CD14-positive monocyte (primary cell): ENCODE measurements around the gene TNFAIP8L3. TPM values are rescaled to one million over a fixed set of nuclear protein-coding genes. Genes with fewer than 3 reads are reported as not detected.

Experiments
- DNase-seq, 3 donors: peaks; one replicate each; pipeline ENCODE4 v3.0.0-alpha.2; 2011 to 2022
- H2AFZ ChIP-seq: 2 replicates; pipeline ENCODE4 v1.6.0; 2012; ENCODE audit warnings: mild to moderate bottlenecking, low read depth, low read length, inconsistent platforms; ENCODE audit not compliant: insufficient read depth, poor library complexity, severe bottlenecking
- H3K27ac ChIP-seq, 2 donors: 1 replicate in 1 of 2; 2 replicates in 1 of 2; pipeline ENCODE4 v1.5.1; 2012 to 2013; ENCODE audit warnings: low read length in 2 of 2, control low read depth in 1 of 2, inconsistent platforms in 1 of 2, low read depth in 1 of 2, mild to moderate bottlenecking in 1 of 2
- H3K27me3 ChIP-seq, 2 donors: one replicate each; pipeline versions ENCODE4 v1.6.0 to v1.6.1; 2011 to 2013; ENCODE audit warnings: low read length in 2 of 2; ENCODE audit not compliant: control insufficient read depth in 2 of 2, insufficient read depth in 2 of 2
- H3K36me3 ChIP-seq, 2 donors: replicated peaks in 1 of 2; 1 replicate in 1 of 2; 2 replicates in 1 of 2; pipeline versions ENCODE4 v1.5.1 to v1.6.1; 2012 to 2013; ENCODE audit warnings: low read length in 2 of 2, control low read depth in 1 of 2, inconsistent platforms in 1 of 2, mild to moderate bottlenecking in 1 of 2; ENCODE audit not compliant: insufficient read depth in 2 of 2, control insufficient read depth in 1 of 2
- H3K4me1 ChIP-seq, 2 donors: 1 replicate in 1 of 2; 2 replicates in 1 of 2; pipeline versions ENCODE4 v1.5.1 to v1.6.1; 2012 to 2013; ENCODE audit warnings: low read length in 2 of 2, control low read depth in 1 of 2, inconsistent platforms in 1 of 2, mild to moderate bottlenecking in 1 of 2, moderate library complexity in 1 of 2; ENCODE audit not compliant: insufficient read depth in 2 of 2, control insufficient read depth in 1 of 2
- H3K4me2 ChIP-seq: replicated peaks from 2 replicates; pipeline ENCODE3; 2012; ENCODE audit warnings: low read length, moderate library complexity, mild to moderate bottlenecking; ENCODE audit not compliant: poor library complexity, severe bottlenecking; ENCODE audit errors: extremely low read depth
- H3K4me3 ChIP-seq, 3 experiments: fragments of 200-600 bp in 1 of 3; sonication (generic) in 1 of 3; replicated peaks in 1 of 3; 1 replicate in 2 of 3; 2 replicates in 1 of 3; pipeline ENCODE4 v1.5.1; 2011 to 2013; ENCODE audit warnings: low read length in 3 of 3, mild to moderate bottlenecking in 3 of 3, control low read depth in 2 of 3, low read depth in 2 of 3, inconsistent platforms in 1 of 3, moderate library complexity in 1 of 3
- H3K79me2 ChIP-seq: 2 replicates; pipeline ENCODE4 v1.6.0; 2012; ENCODE audit warnings: mild to moderate bottlenecking, control low read depth, inconsistent platforms, low read length, moderate library complexity; ENCODE audit not compliant: insufficient read depth
- H3K9ac ChIP-seq: 2 replicates; pipeline ENCODE4 v1.6.0; 2017; ENCODE audit warnings: low read length, mild to moderate bottlenecking; ENCODE audit not compliant: insufficient read depth, poor library complexity, severe bottlenecking
- H3K9me3 ChIP-seq, 2 donors: replicated peaks in 1 of 2; 1 replicate in 1 of 2; 2 replicates in 1 of 2; pipeline versions ENCODE4 v1.5.1 to v1.6.1; 2012 to 2013; ENCODE audit warnings: low read length in 2 of 2, control low read depth in 1 of 2; ENCODE audit not compliant: control insufficient read depth in 1 of 2, insufficient read depth in 1 of 2
- H4K20me1 ChIP-seq: 2 replicates; pipeline ENCODE4 v1.6.0; 2012; ENCODE audit warnings: mild to moderate bottlenecking, low read length, control low read depth, moderate library complexity; ENCODE audit not compliant: insufficient read depth
- H3K27ac Mint-ChIP-seq, 7 donors: one replicate each; pipeline ENCODE4 v1.8.0; 2020; ENCODE audit warnings: mild to moderate bottlenecking in 7 of 7, mixed read lengths in 7 of 7, moderate library complexity in 6 of 7, inconsistent platforms in 2 of 7
- H3K27me3 Mint-ChIP-seq, 3 donors: one replicate each; pipeline ENCODE4 v1.8.0; 2021 to 2022; ENCODE audit warnings: low read depth in 3 of 3, mild to moderate bottlenecking in 3 of 3, mixed read lengths in 3 of 3, moderate library complexity in 3 of 3, inconsistent platforms in 1 of 3
- H3K36me3 Mint-ChIP-seq, 2 donors: one replicate each; pipeline ENCODE4 v1.8.0; 2020; ENCODE audit warnings: mixed read lengths in 2 of 2, inconsistent platforms in 1 of 2, mild to moderate bottlenecking in 1 of 2
- H3K4me1 Mint-ChIP-seq: one replicate; pipeline ENCODE4 v1.8.0; 2020; ENCODE audit warnings: mild to moderate bottlenecking, mixed read lengths
- H3K4me3 Mint-ChIP-seq, 2 donors: one replicate each; pipeline ENCODE4 v1.8.0; 2020; ENCODE audit warnings: mild to moderate bottlenecking in 2 of 2, mixed read lengths in 2 of 2, moderate library complexity in 1 of 2
- H3K9me3 Mint-ChIP-seq, 7 donors: one replicate each; pipeline ENCODE4 v1.8.0; 2020 to 2022; ENCODE audit warnings: mixed read lengths in 7 of 7, mild to moderate bottlenecking in 6 of 7, moderate library complexity in 6 of 7, inconsistent platforms in 2 of 7
- CTCF ChIP-seq: fragments of 200-600 bp; IDR thresholded peaks from one replicate; pipeline ENCODE4 v1.8.0; 2022; ENCODE audit warnings: antibody characterized with exemption, mild to moderate bottlenecking
- WGBS: methylation state at CpG from one replicate; pipeline ENCODE4 v1.1.5; 2013; ENCODE audit warnings: missing lambda C conversion rate; ENCODE audit not compliant: insufficient coverage; 5-methylcytosine and 5-hydroxymethylcytosine counted together
- intact Hi-C, 2 donors: fragments of 100-400 bp; cut with micrococcal nuclease; formaldehyde crosslinking; loops; one replicate each; pipeline versions ENCODE4 v1.15.0 to v1.15.1; 2023
- polyA plus RNA-seq, 3 donors: library from polyadenylated mRNA; depleted of rRNA in 1 of 3; unstranded in 2 of 3; stranded (reverse) in 1 of 3; fragments of 300-500 nt in 2 of 3; fragments of >200 nt in 1 of 3; fragmentation: Illumina TruSeq in 2 of 3; gene quantifications; 1 replicate in 2 of 3; 2 replicates in 1 of 3; pipeline ENCODE4 v1.2.3, GENCODE V29; 2012 to 2021

Gene TNFAIP8L3
- polyA plus RNA-seq, 3 donors = not detected

- DNase-seq = no peak
- Histone ChIP-seq H2AFZ (no peak overlapping the region), H3K27me3 (peaks cover 35 to 36% of the 10 kb centered on the region in 2 donors), H3K4me2 (no peak overlapping the region), H3K4me3 (no peak overlapping the region), H4K20me1 (no peaks in the 10 kb centered on the region), H3K9me3 (no peaks in the 10 kb centered on the region), H3K4me1 (no peaks in the 10 kb centered on the region), H3K36me3 (no peaks in the 10 kb centered on the region), H3K27ac (no peak overlapping the region), H3K9ac (no peak overlapping the region), H3K79me2 (no peaks in the 10 kb centered on the region)
- Mint-ChIP-seq H3K27me3 (peaks cover 29 to 40% (median 35%) of the 10 kb centered on the region in 3 donors), H3K27ac (no peak overlapping the region), H3K36me3 (no peaks in the 10 kb centered on the region), H3K9me3 (peaks cover 0 to 2% (median 0%) of the 10 kb centered on the region in 7 donors), H3K4me1 (no peaks in the 10 kb centered on the region), H3K4me3 (no peak overlapping the region)
- 100% methylated on average over 2 of the region's 4 CpGs for WGBS
- intact Hi-C loops = no loop called here
- TF ChIP-seq CTCF = no peak
Measured at GRCh38 chr15:51086409-51086808, 8.3 kb downstream of the TNFAIP8L3 start.

- H3K27ac ChIP-seq = no peak overlapping the region
- no peak overlapping the region for H3K4me3 ChIP-seq
- H2AFZ ChIP-seq = no peak overlapping the region
- no peak overlapping the region for H3K4me2 ChIP-seq
- Mint-ChIP-seq H3K4me1 (no peaks in the 10 kb centered on the region), H3K27me3 (peaks cover 25 to 35% (median 33%) of the 10 kb centered on the region in 3 donors), H3K9me3 (peaks cover 0 to 2% (median 0%) of the 10 kb centered on the region in 7 donors), H3K27ac (no peak overlapping the region), H3K4me3 (no peak overlapping the region), H3K36me3 (no peaks in the 10 kb centered on the region)
- intact Hi-C loops = no loop called here
- H4K20me1 ChIP-seq = no peaks in the 10 kb centered on the region
- no peaks in the 10 kb centered on the region for H3K9me3 ChIP-seq
- no peak for TF ChIP-seq CTCF
- H3K27me3 ChIP-seq = peaks cover 29 to 30% of the 10 kb centered on the region in 2 donors
- no peaks in the 10 kb centered on the region for H3K79me2 ChIP-seq
- WGBS = 86% methylated on average over 1 of the region's 1 CpG
- H3K36me3 ChIP-seq = no peaks in the 10 kb centered on the region
- no peaks in the 10 kb centered on the region for H3K4me1 ChIP-seq
- DNase-seq = no peak
- no peak overlapping the region for H3K9ac ChIP-seq
Measured at GRCh38 chr15:51085764-51086163, 8.9 kb downstream of the TNFAIP8L3 start.
